Endothelial cell (in vitro differentiated cells): ENCODE measurements around the gene GAB1. TPM values are rescaled to one million over a fixed set of nuclear protein-coding genes. Genes with fewer than 3 reads are reported as not detected.
A peak's percentile ranks its signal among the peaks of the same experiment; 100 is the strongest.

Experiments used
- DNase-seq: peaks from one replicate; pipeline ENCODE4 v3.0.0; 2021; ENCODE audit warnings: low spot score
- H3K27ac Mint-ChIP-seq: one replicate; pipeline ENCODE4 v1.8.0; 2021; ENCODE audit warnings: mixed read lengths, inconsistent platforms; ENCODE audit not compliant: unreplicated experiment
- H3K27me3 Mint-ChIP-seq: one replicate; pipeline ENCODE4 v1.8.0; 2021; ENCODE audit warnings: mild to moderate bottlenecking, moderate library complexity, mixed read lengths, inconsistent platforms; ENCODE audit not compliant: unreplicated experiment
- H3K36me3 Mint-ChIP-seq: one replicate; pipeline ENCODE4 v1.8.0; 2021; ENCODE audit warnings: mild to moderate bottlenecking, low read depth, mixed read lengths, inconsistent platforms; ENCODE audit not compliant: unreplicated experiment
- H3K4me1 Mint-ChIP-seq: one replicate; pipeline ENCODE4 v1.8.0; 2021; ENCODE audit warnings: mild to moderate bottlenecking, mixed read lengths, inconsistent platforms; ENCODE audit not compliant: unreplicated experiment
- H3K4me3 Mint-ChIP-seq: one replicate; pipeline ENCODE4 v1.8.0; 2021; ENCODE audit warnings: mild to moderate bottlenecking, mixed read lengths, inconsistent platforms; ENCODE audit not compliant: unreplicated experiment
- H3K9me3 Mint-ChIP-seq: one replicate; pipeline ENCODE4 v1.8.0; 2021; ENCODE audit warnings: mixed read lengths, inconsistent platforms; ENCODE audit not compliant: unreplicated experiment
- total RNA-seq: library from RNA; stranded (reverse); fragmentation: NEBNext Ultra II Directional; extraction: Animal tissue kit (Norgen Biotek cat#: 25700); gene quantifications from one replicate; pipeline ENCODE4 v1.2.1, GENCODE V29; 2021; ENCODE audit not compliant: unreplicated experiment
- TF ChIP-seq, protein P1 (sequence below): fragments of 200-600 bp; sonication (generic); IDR thresholded peaks from one replicate; pipeline ENCODE4 v1.5.0; 2021; ENCODE audit warnings: antibody characterized with exemption; ENCODE audit not compliant: unreplicated experiment

GAB1 gene
- total RNA-seq, 1 donor from 2014 or later, result 51.8 TPM

- Mint-ChIP-seq H3K9me3 (no peaks in the 10 kb centered on the region), H3K27me3 (peaks cover 2% of the 10 kb centered on the region), H3K27ac (no peak overlapping the region), H3K4me3 (no peak overlapping the region), H3K4me1 (peaks cover 19% of the 10 kb centered on the region), H3K36me3 (no peaks in the 10 kb centered on the region)
- DNase-seq, result no peak
- TF ChIP-seq, protein P1, sequence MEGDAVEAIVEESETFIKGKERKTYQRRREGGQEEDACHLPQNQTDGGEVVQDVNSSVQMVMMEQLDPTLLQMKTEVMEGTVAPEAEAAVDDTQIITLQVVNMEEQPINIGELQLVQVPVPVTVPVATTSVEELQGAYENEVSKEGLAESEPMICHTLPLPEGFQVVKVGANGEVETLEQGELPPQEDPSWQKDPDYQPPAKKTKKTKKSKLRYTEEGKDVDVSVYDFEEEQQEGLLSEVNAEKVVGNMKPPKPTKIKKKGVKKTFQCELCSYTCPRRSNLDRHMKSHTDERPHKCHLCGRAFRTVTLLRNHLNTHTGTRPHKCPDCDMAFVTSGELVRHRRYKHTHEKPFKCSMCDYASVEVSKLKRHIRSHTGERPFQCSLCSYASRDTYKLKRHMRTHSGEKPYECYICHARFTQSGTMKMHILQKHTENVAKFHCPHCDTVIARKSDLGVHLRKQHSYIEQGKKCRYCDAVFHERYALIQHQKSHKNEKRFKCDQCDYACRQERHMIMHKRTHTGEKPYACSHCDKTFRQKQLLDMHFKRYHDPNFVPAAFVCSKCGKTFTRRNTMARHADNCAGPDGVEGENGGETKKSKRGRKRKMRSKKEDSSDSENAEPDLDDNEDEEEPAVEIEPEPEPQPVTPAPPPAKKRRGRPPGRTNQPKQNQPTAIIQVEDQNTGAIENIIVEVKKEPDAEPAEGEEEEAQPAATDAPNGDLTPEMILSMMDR, result no peak
Observed at GRCh38 chr4:143343276-143343831, 6.7 kb downstream of the GAB1 start.

GRCh38 chr4:143344041-143344440 is 7.4 kb downstream of the GAB1 start:
- H3K4me3 Mint-ChIP-seq, result peak overlapping the region; percentile 14
- H3K27ac Mint-ChIP-seq, result no peak overlapping the region
- H3K9me3 Mint-ChIP-seq, result no peaks in the 10 kb centered on the region
- no peaks in the 10 kb centered on the region for H3K36me3 Mint-ChIP-seq
- no peak for DNase-seq
- peaks cover 16% of the 10 kb centered on the region for H3K4me1 Mint-ChIP-seq
- H3K27me3 Mint-ChIP-seq, result peaks cover 2% of the 10 kb centered on the region
- TF ChIP-seq, protein P1, result no peak

DNA sequence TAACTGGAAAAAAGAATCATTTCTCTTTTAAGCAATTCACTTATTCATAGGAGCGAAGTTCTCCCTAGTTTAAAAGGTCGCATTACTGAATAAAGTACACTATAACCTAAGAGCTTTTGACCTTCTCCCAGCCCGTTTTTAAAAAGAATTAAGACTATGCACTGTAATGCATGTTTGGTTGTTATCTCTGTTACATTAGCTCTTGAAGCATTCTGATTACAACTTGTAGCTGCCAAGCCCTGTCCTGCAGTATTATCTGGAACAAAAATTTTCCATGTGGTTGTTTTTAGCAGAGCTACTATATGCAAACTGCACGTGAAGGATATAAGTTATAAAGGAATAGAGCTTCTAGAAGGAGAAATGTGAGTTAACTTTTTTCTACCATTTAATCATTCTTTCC is 8.1 kb downstream of the GAB1 start:
- Mint-ChIP-seq H3K36me3 (no peaks in the 10 kb centered on the region), H3K27me3 (no peaks in the 10 kb centered on the region), H3K4me3 (no peak overlapping the region), H3K27ac (no peak overlapping the region), H3K4me1 (peaks cover 13% of the 10 kb centered on the region), H3K9me3 (no peaks in the 10 kb centered on the region)
- TF ChIP-seq, protein P1, result no peak
- no peak for DNase-seq

DNA sequence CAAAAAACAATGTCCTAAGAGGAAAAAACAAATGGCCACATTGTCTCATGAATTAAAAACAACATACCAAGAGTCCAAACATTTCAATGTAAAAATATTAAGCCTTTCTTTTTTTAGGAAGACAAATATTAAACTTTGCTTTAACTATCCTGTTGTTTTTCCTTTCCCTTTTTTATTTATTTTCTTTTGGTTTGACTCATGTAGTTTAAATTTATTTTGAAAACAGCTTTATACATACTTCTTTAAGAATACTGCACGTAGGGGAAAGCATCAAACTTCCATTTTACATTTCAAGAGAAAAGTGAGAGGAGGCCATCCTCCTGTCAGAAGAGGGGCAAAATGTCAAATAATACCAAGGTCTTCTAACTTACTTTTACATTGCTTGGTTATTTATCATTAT is 8.7 kb downstream of the GAB1 start:
- no peak for DNase-seq
- TF ChIP-seq, protein P1, result no peak
- H3K4me3 Mint-ChIP-seq, result no peak overlapping the region
- peaks cover 4% of the 10 kb centered on the region for H3K36me3 Mint-ChIP-seq
- H3K27ac Mint-ChIP-seq, result no peak overlapping the region
- no peaks in the 10 kb centered on the region for H3K27me3 Mint-ChIP-seq
- H3K4me1 Mint-ChIP-seq, result peaks cover 9% of the 10 kb centered on the region
- H3K9me3 Mint-ChIP-seq, result no peaks in the 10 kb centered on the region

DNA sequence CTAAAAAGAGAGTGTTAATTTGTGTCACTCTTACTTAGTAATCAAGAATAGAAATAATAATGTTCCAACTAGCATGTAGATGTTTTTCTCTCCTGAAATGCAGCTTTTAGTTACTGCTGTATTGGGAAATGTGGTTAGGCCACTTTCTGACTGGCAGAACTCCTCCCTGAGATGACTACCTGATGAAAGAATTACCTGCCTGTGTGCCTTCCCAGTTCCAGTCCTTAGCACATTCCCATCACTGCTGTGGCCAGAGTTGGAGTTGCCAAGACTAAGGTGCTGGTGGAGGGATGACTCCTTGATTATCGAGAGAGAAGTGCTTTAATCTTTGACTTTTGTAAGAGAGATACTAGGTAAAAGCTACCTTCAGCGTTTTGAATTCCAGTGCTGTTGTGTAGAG is 9.5 kb downstream of the GAB1 start:
- no peak overlapping the region for H3K4me3 Mint-ChIP-seq
- H3K27me3 Mint-ChIP-seq, result peaks cover 2% of the 10 kb centered on the region
- H3K4me1 Mint-ChIP-seq, result peaks cover 9% of the 10 kb centered on the region
- TF ChIP-seq, protein P1, result no peak
- DNase-seq, result no peak
- H3K36me3 Mint-ChIP-seq, result peaks cover 4% of the 10 kb centered on the region
- no peaks in the 10 kb centered on the region for H3K9me3 Mint-ChIP-seq
- no peak overlapping the region for H3K27ac Mint-ChIP-seq
